T-helper 1 cell treated with Interleukin-12 subunit alpha and Interleukin-12 subunit beta and Interleukin-4 antibody, amounts not matched to agents 30 μg/mL and 1 μg/mL, for 36 hours (primary cell): ENCODE measurements around the gene BICRA.
"Not testable (repeated sequence)": the region's sequence is repeated elsewhere in the genome, so short reads cannot be mapped to it uniquely, and the experiment has no call there.

Experiments used
- H3K27ac Mint-ChIP-seq: one replicate; pipeline ENCODE4 v1.8.0; 2021; ENCODE audit warnings: mild to moderate bottlenecking, mixed read lengths
- H3K27me3 Mint-ChIP-seq: one replicate; pipeline ENCODE4 v1.8.0; 2021; ENCODE audit warnings: low read depth, mixed read lengths
- H3K36me3 Mint-ChIP-seq: one replicate; pipeline ENCODE4 v1.8.0; 2021; ENCODE audit warnings: low read depth, mixed read lengths
- H3K4me1 Mint-ChIP-seq: one replicate; pipeline ENCODE4 v1.8.0; 2021; ENCODE audit warnings: low read depth, mixed read lengths
- H3K4me3 Mint-ChIP-seq: one replicate; pipeline ENCODE4 v1.8.0; 2021; ENCODE audit warnings: mild to moderate bottlenecking, moderate library complexity, mixed read lengths
- H3K9me3 Mint-ChIP-seq: one replicate; pipeline ENCODE4 v1.8.0; 2021; ENCODE audit warnings: mixed read lengths

The BICRA gene

GRCh38 chr19:47593860-47594259 lies 15.1 kb upstream of the BICRA start:
- Mint-ChIP-seq H3K4me3 (no peak overlapping the region), H3K27me3 (peaks cover 9% of the 10 kb centered on the region), H3K4me1 (peaks cover 1% of the 10 kb centered on the region), H3K9me3 (no peaks in the 10 kb centered on the region), H3K27ac (no peak overlapping the region), H3K36me3 (no peaks in the 10 kb centered on the region)

DNA sequence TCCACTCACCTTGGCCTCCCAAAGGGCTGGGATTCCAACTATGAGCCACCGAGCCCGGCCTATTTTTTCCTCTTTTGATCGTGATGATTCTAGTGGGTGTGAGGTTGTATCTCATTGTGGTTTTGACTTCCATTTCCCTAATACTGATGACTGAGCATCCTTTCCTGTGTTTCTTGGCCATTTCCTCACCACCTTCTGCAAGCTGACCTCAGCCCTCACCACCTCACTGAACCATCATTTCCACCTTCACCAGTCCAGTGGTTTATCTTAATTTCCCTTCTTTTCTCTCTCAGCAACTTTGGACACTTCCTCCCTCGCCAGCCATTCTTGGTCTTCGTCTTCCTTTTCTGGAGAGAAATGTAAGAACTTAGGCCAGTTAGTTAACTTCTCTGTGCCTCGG lies 13.0 kb upstream of the BICRA start:
- Mint-ChIP-seq H3K27ac (no peak overlapping the region), H3K9me3 (no peaks in the 10 kb centered on the region), H3K36me3 (no peaks in the 10 kb centered on the region), H3K4me1 (peaks cover 11% of the 10 kb centered on the region), H3K4me3 (no peak overlapping the region), H3K27me3 (peaks cover 3% of the 10 kb centered on the region)

GRCh38 chr19:47598407-47599349 lies 10.3 kb upstream of the BICRA start:
- Mint-ChIP-seq H3K4me1 (peaks cover 21% of the 10 kb centered on the region), H3K27ac (no peak overlapping the region), H3K9me3 (no peaks in the 10 kb centered on the region), H3K27me3 (peaks cover 12% of the 10 kb centered on the region), H3K4me3 (no peak overlapping the region), H3K36me3 (no peaks in the 10 kb centered on the region)

DNA sequence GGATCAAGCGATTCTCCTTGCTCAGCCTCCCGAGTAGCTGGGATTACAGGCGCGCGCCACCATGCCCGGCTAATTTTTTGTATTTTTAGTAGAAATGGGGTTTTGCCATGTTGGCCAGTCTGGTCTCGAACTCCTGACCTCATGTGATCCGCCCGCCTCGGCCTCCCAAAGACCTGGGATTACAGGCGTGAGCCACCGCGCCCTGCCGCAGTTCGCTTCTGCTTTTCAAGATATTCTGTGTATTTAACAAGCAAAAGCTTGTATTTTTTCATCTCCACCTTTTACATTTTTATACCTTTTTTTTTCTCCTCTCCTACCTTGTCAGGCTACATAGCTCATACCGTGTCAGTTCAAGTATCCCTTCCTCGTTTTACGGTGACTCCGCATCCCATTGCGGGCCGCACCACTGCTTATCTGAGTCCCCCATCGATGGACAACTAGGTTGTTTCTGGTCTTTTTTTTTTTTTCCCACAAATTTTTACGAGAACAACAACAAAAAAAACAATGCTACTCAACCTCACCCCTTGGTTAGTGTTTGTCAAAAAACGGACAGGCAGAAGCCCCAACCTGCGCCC lies 9.2 kb upstream of the BICRA start:
- H3K4me1 Mint-ChIP-seq, result peaks cover 26% of the 10 kb centered on the region
- not testable (repeated sequence) for H3K9me3 Mint-ChIP-seq, H3K36me3 Mint-ChIP-seq
- H3K27me3 Mint-ChIP-seq, result peaks cover 21% of the 10 kb centered on the region
- peak overlapping the region; percentile 81 for H3K4me3 Mint-ChIP-seq
- peak overlapping the region; percentile 87 for H3K27ac Mint-ChIP-seq

- Mint-ChIP-seq H3K9me3 (no peaks in the 10 kb centered on the region), H3K27me3 (peaks cover 21% of the 10 kb centered on the region), H3K36me3 (no peaks in the 10 kb centered on the region), H3K4me1 (peaks cover 26% of the 10 kb centered on the region), H3K27ac (peak overlapping the region; percentile 88), H3K4me3 (peak overlapping the region; percentile 81)
These were observed 8.4 kb upstream of the BICRA start for GRCh38 chr19:47600246-47601179.

DNA sequence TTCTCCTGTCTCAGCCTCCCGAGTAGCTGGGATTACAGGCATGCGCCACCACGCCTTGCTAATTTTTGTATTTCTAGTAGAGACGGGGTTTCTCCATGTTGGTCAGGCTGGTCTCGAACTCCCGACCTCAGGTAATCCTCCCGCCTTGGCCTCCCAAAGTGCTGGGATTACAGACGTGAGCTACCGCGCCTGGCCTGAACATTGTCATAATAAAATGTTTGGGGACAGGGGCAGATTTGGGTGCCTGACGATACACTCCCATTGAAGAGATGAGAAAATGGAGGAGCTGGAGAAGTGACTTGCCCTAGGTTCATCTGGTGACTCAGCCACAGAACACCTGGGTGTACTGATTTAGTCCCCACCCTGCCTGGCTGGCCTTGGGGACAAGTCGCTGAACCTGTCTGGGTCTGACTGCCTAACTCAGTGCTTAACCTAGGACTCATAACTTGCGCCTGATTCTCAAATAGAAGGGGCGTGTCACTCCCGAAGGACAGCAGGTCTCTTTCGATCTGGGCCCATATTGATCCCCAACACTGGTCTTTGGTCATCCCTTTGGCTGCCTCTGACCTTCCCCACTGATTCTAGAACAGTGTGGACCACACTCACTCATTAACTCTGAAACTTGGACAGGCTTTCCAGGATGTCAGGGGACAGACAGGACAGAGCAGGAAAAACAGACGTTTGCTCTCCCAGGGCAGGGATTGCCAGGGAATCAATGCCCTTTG lies 7.6 kb upstream of the BICRA start:
- Mint-ChIP-seq H3K27me3 (peaks cover 21% of the 10 kb centered on the region), H3K9me3 (no peaks in the 10 kb centered on the region), H3K27ac (peak overlapping the region; percentile 88), H3K4me1 (peaks cover 26% of the 10 kb centered on the region), H3K4me3 (peak overlapping the region; percentile 81), H3K36me3 (no peaks in the 10 kb centered on the region)

- peak overlapping the region; percentile 23 for H3K4me3 Mint-ChIP-seq
- H3K4me1 Mint-ChIP-seq, result peaks cover 28% of the 10 kb centered on the region
- no peaks in the 10 kb centered on the region for H3K9me3 Mint-ChIP-seq
- H3K36me3 Mint-ChIP-seq, result peaks cover 5% of the 10 kb centered on the region
- no peak overlapping the region for H3K27ac Mint-ChIP-seq
- H3K27me3 Mint-ChIP-seq, result peaks cover 21% of the 10 kb centered on the region
These were observed 5.0 kb upstream of the BICRA start for GRCh38 chr19:47603706-47604565.

DNA sequence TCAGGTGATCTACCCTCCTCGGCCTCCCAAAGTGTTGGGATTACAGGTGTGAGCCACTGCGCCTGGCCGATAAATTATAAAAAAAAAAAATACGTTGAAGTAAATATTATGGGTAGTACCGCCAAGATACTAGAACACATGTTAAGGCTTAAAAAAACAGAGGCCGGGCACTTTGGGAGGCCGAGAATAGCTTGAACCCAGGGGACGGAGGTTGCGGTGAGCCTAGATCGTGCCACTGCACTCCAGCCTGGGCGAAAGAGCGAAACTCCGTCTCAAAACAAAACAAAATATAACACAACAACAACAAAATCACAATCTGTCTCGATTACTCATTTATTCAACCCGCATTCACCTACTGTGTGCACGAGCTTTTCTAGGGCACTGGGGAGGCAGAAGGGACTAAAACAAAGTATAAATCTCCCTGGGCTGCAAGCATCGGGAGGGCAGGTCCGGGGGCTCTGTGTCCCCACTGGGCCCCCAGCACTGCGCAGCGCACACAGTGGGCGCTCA lies 1.3 kb upstream of the BICRA start:
- Mint-ChIP-seq H3K27me3 (peaks cover 14% of the 10 kb centered on the region), H3K9me3 (no peaks in the 10 kb centered on the region), H3K36me3 (peaks cover 8% of the 10 kb centered on the region), H3K4me3 (peak overlapping the region; percentile 85), H3K4me1 (peaks cover 24% of the 10 kb centered on the region), H3K27ac (peak overlapping the region; percentile 81)

- Mint-ChIP-seq H3K27ac (peak overlapping the region; percentile 81), H3K27me3 (peaks cover 12% of the 10 kb centered on the region), H3K36me3 (peaks cover 8% of the 10 kb centered on the region), H3K9me3 (no peaks in the 10 kb centered on the region), H3K4me3 (peak overlapping the region; percentile 85), H3K4me1 (peaks cover 24% of the 10 kb centered on the region)
These were observed 638 bp upstream of the BICRA start for GRCh38 chr19:47608074-47608918.

GRCh38 chr19:47609906-47610894 lies 1.3 kb downstream of the BICRA start:
- peak overlapping the region; percentile 67 for H3K27ac Mint-ChIP-seq
- H3K27me3 Mint-ChIP-seq, result no peaks in the 10 kb centered on the region
- H3K4me3 Mint-ChIP-seq, result peak overlapping the region; percentile 67
- peaks cover 18% of the 10 kb centered on the region for H3K4me1 Mint-ChIP-seq
- H3K36me3 Mint-ChIP-seq, result peaks cover 11% of the 10 kb centered on the region
- H3K9me3 Mint-ChIP-seq, result no peaks in the 10 kb centered on the region

DNA sequence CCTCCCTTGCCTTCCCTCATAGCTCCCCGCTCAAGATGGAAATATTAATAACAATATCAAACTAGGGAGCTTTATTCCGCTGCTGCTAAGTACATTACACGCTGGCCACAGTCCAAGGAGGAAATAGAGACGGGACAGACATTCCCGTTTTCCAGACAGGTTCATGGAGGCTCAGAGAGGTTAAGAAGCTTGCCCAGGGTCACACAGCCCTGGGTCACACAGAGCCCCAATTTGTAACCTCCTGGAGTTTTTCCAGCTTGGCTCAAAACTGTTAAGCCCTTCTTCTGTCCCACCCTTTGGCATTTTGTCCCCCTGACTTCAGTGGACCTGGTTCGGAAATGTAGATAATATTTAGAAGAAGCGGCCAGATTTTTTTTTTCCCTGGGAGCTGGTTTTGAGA lies 2.0 kb downstream of the BICRA start:
- no peaks in the 10 kb centered on the region for H3K27me3 Mint-ChIP-seq
- peaks cover 22% of the 10 kb centered on the region for H3K4me1 Mint-ChIP-seq
- no peaks in the 10 kb centered on the region for H3K9me3 Mint-ChIP-seq
- H3K4me3 Mint-ChIP-seq, result peak overlapping the region; percentile 67
- H3K36me3 Mint-ChIP-seq, result peaks cover 13% of the 10 kb centered on the region
- peak overlapping the region; percentile 67 for H3K27ac Mint-ChIP-seq
